ENCODE measurements around the gene JOSD2. TPM values are rescaled to one million over a fixed set of nuclear protein-coding genes. Genes with fewer than 3 reads are reported as not detected.

JOSD2 gene
- total RNA-seq, 1 donor from 2014 or later = 19.1 TPM

GRCh38 chr19:50458396-50459066 lies 52.5 kb downstream of the JOSD2 start:
- Mint-ChIP-seq H3K36me3 (ENCODE audit: unreplicated experiment) (peaks cover 8% of the 10 kb centered on the region), H3K27me3 (ENCODE audit: unreplicated experiment) (peaks cover 11% of the 10 kb centered on the region), H3K27ac (ENCODE audit: unreplicated experiment) (no peak overlapping the region), H3K9me3 (ENCODE audit: unreplicated experiment) (peaks cover 17% of the 10 kb centered on the region), H3K4me3 (ENCODE audit: unreplicated experiment) (no peak overlapping the region), H3K4me1 (ENCODE audit: low read depth, unreplicated experiment) (no peaks in the 10 kb centered on the region)
- DNase-seq = no peak
- TF ChIP-seq CTCF (IDR thresholded peaks at IDR 0.05; ENCODE audit: partially characterized antibody, unreplicated experiment) = no peak

- H3K4me3 Mint-ChIP-seq (ENCODE audit: unreplicated experiment) = no peak overlapping the region
- H3K36me3 Mint-ChIP-seq (ENCODE audit: unreplicated experiment) = peaks cover 8% of the 10 kb centered on the region
- TF ChIP-seq CTCF (IDR thresholded peaks at IDR 0.05; ENCODE audit: partially characterized antibody, unreplicated experiment) = no peak
- H3K27me3 Mint-ChIP-seq (ENCODE audit: unreplicated experiment) = peaks cover 11% of the 10 kb centered on the region
- H3K9me3 Mint-ChIP-seq (ENCODE audit: unreplicated experiment) = peaks cover 17% of the 10 kb centered on the region
- no peak for DNase-seq
- no peak overlapping the region for H3K27ac Mint-ChIP-seq (ENCODE audit: unreplicated experiment)
- no peaks in the 10 kb centered on the region for H3K4me1 Mint-ChIP-seq (ENCODE audit: low read depth, unreplicated experiment)
These were observed 53.7 kb downstream of the JOSD2 start for GRCh38 chr19:50457300-50457699.

Other genes with a start within 250 kb of the JOSD2 start
- 10.6 TPM for gene KCNC3, start 181.8 kb downstream of the JOSD2 start, total RNA-seq (ENCODE audit: unreplicated experiment)
- 0.88 TPM for gene NAPSA, start 145.6 kb downstream of the JOSD2 start, total RNA-seq (ENCODE audit: unreplicated experiment)
- gene NR1H2, start 134.7 kb downstream of the JOSD2 start, total RNA-seq (ENCODE audit: unreplicated experiment) = 28.3 TPM
- gene POLD1, start 126.8 kb downstream of the JOSD2 start, total RNA-seq (ENCODE audit: unreplicated experiment) = 38.9 TPM
- gene SPIB, start 92.3 kb downstream of the JOSD2 start, total RNA-seq (ENCODE audit: unreplicated experiment) = 2.7 TPM
- gene MYBPC2, start 78.3 kb downstream of the JOSD2 start, total RNA-seq (ENCODE audit: unreplicated experiment) = 0.61 TPM
- gene EMC10, start 34.7 kb downstream of the JOSD2 start, total RNA-seq (ENCODE audit: unreplicated experiment) = 98.8 TPM
- 5.2 TPM for gene GARIN5A, start 34.3 kb downstream of the JOSD2 start, total RNA-seq (ENCODE audit: unreplicated experiment)
- gene ASPDH, start 2.7 kb upstream of the JOSD2 start, total RNA-seq (ENCODE audit: unreplicated experiment) = not detected
- 28.5 TPM for gene LRRC4B, start 57.2 kb upstream of the JOSD2 start, total RNA-seq (ENCODE audit: unreplicated experiment)
- 15.6 TPM for gene SYT3, start 128.7 kb upstream of the JOSD2 start, total RNA-seq (ENCODE audit: unreplicated experiment)
- 10.4 TPM for gene C19orf81, start 138.3 kb upstream of the JOSD2 start, total RNA-seq (ENCODE audit: unreplicated experiment)
- 19.0 TPM for gene SHANK1, start 208.6 kb upstream of the JOSD2 start, total RNA-seq (ENCODE audit: unreplicated experiment)
- gene CLEC11A, start 212.2 kb upstream of the JOSD2 start, total RNA-seq (ENCODE audit: unreplicated experiment) = 4.0 TPM